ENCODE measurements around the gene ARHGAP18. TPM values are rescaled to one million over a fixed set of nuclear protein-coding genes. Genes with fewer than 3 reads are reported as not detected.

ARHGAP18 gene
- total RNA-seq, 1 experiment from 2014 or later, result 2.4 TPM

- no peak overlapping the region for H2AFZ ChIP-seq (ENCODE audit: low read length)
- H2BK20ac ChIP-seq (ENCODE audit: low read depth, low read length, poor library complexity, severe bottlenecking), result no peak overlapping the region
- H3K4me1 Mint-ChIP-seq, result peaks cover 16 to 27% of the 10 kb centered on the region in 2 experiments
- no peak overlapping the region for H2BK5ac ChIP-seq (ENCODE audit: insufficient read length, low read length)
- H3K9me3 ChIP-seq (ENCODE audit: control insufficient read depth, low read depth, low read length), result no peaks in the 10 kb centered on the region
- no peaks in the 10 kb centered on the region for H3K27me3 Mint-ChIP-seq (ENCODE audit: low read depth)
- no peak overlapping the region for H3K4me3 Mint-ChIP-seq
- H3K4me2 ChIP-seq (ENCODE audit: insufficient read depth, insufficient read length, low read length), result no peak overlapping the region
- H3K18ac ChIP-seq (ENCODE audit: insufficient read length, low read depth, low read length), result no peak overlapping the region
- H3K79me1 ChIP-seq (ENCODE audit: insufficient read depth, low read depth, low read length, poor library complexity, severe bottlenecking), result no peaks in the 10 kb centered on the region
- H4K20me1 ChIP-seq (ENCODE audit: control insufficient read depth, insufficient read depth, insufficient read length), result no peaks in the 10 kb centered on the region
- H3K9me3 Mint-ChIP-seq, result no peaks in the 10 kb centered on the region
- no peak overlapping the region for H2BK15ac ChIP-seq (ENCODE audit: low read depth, low read length)
- H2AK5ac ChIP-seq (ENCODE audit: insufficient read length, low read length), result no peak overlapping the region
- H3K27ac ChIP-seq (ENCODE audit: insufficient read length, low read depth, low read length), result no peak overlapping the region
- H3K23me2 ChIP-seq (ENCODE audit: insufficient read length, low read depth, low read length, poor library complexity, severe bottlenecking), result no peaks in the 10 kb centered on the region
- H3K4ac ChIP-seq (ENCODE audit: low read depth, low read length), result no peak overlapping the region
- no CpG with 5 or more reads among the region's 6 CpGs for WGBS (ENCODE audit: extremely low coverage, insufficient read length, low lambda C conversion rate)
- no peaks in the 10 kb centered on the region for H3K27me3 ChIP-seq (ENCODE audit: insufficient read depth, low read length)
- H3K36me3 Mint-ChIP-seq (ENCODE audit: insufficient read depth in 1 of 3, low read depth in 3 of 3), result no peaks in the 10 kb centered on the region; a peak in 1 of 7 replicates
- H3K56ac ChIP-seq (ENCODE audit: insufficient read length, low read depth, low read length), result no peak overlapping the region
- peaks cover 6% of the 10 kb centered on the region; the same call in 1 of the 2 replicates for H3K4me1 ChIP-seq (ENCODE audit: insufficient read depth, low read length)
- H3K14ac ChIP-seq (ENCODE audit: insufficient read depth, low read length), result no peak overlapping the region
- no peaks in the 10 kb centered on the region for H3K79me2 ChIP-seq (ENCODE audit: insufficient read depth, low read length)
- H3K23ac ChIP-seq (ENCODE audit: insufficient read length, low read depth, low read length), result no peak overlapping the region
- no peak overlapping the region for H3K9ac ChIP-seq (ENCODE audit: extremely low read depth, insufficient read length, low read length)
- H4K91ac ChIP-seq (ENCODE audit: insufficient read length, low read depth, low read length), result no peak overlapping the region
- no peak overlapping the region for H2BK12ac ChIP-seq (ENCODE audit: insufficient read length, low read depth, low read length)
- TF ChIP-seq CTCF (conservative IDR thresholded peaks at IDR 0.05), result no peak
- no peak overlapping the region for H2BK120ac ChIP-seq (ENCODE audit: low read depth, low read length, poor library complexity, severe bottlenecking)
- no peak overlapping the region for H3T11ph ChIP-seq (ENCODE audit: low read length)
- H4K8ac ChIP-seq (replicated peaks; ENCODE audit: insufficient read length, low read depth, low read length), result no peak overlapping the region
- H3K27ac Mint-ChIP-seq, result peak overlapping the region in 1 of 3 experiments; percentile 85; a peak in 3 of 7 replicates
- DNase-seq, result no peak
- H4K5ac ChIP-seq (ENCODE audit: insufficient read length, low read depth, low read length), result no peak overlapping the region
These were observed 64.7 kb downstream of the ARHGAP18 start for GRCh38 chr6:129645106-129645829.
